TTC549 (cell line): ENCODE measurements around the gene SVOPL.

ENCODE experiments used
- FAIRE-seq: peaks from 2 replicates; lab custom pipeline; 2012; peaks lifted over from hg19 to GRCh38; lab: Jason Lieb, UNC

SVOPL gene

DNA sequence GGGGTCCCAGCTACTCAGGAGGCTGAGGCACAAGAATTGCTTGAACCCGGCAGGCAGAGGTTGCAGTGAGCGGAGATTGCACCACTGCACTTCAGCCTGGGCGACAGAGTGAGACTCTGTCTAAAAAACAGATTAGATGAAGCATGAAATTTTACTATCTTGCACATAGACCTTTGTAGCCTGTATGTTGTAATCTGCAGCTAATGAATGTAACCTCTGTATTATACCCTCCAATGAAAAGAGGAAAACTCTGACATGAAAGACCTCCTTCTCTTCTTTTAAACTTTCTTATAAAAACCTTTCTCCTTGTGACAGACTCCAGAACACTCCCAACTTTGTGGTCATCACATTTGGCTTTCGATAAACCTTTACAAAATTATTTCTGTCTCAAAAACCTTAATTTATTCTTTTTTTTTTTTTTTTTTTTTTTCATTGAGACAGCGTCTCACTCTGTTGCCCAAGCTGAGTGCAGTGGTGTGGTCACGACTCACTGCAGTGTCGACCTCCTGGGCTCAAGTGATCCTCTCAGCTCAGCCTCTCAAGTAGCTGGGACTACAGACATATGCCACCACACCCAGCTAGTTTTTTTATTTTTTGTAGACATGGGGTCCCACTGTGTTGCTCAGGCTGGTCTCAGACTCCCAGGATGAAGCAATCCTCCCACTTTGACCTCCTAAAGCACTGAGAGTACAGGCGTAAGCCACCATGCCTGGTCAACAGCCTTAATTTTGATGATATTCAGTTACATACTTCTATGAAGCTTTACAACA is 97.4 kb downstream of the SVOPL start:
- no peak for FAIRE-seq

DNA sequence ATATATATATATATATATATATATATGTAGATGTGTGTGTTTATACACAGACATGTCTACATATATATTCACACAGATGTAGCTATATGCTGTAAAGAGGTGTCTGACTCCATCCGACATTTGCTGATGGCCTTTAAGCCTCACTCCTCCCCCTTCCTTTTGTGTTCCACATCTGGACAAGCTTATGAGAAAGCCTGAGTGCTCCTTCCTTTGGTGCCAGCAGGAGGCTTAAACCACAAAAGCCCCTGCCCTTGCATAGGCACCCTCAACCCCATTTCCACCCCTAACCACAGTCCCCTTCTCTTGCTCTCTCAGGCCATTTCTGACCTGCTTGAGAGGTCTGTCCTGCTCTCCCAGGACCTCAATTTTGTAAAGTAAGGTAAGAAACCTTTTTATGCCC is 98.7 kb downstream of the SVOPL start:
- FAIRE-seq = no peak

DNA sequence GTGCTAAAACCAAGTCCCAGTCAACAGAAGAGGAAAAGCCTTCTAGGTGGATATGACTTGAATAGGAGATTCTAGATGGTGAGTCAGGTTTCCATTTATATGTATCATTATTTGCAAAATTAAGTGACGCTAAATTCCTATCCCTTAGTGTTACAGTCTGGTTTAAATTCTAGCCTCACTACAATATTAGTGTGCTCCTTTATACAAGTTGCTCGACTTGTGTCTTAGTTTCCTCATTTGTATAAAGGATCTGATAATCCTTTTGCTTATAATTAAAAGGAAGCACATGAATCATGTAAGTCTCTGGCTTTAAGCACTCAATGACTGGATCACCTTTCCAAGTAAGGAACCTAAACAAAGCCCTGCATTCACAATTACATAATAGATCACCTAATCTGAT is 105.7 kb downstream of the SVOPL start:
- no peak for FAIRE-seq

DNA sequence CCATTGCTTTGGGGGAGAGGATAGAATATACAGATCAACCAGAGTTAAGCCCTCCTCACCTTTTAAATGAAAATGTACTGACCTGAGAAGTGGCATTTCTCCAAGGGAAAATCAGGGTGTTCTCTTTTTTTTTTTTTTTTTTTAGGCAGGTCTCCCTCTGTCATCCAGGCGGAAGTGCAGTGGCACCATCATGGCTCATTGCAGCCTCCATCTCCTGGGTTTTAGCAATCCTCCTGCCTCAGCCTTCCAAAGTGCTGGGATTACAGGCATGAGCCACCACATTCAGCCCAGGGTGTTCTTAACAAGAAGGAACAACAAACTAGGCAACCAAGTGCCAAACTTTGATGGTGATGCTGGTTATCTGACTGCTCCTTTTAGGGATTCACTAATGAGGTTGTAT is 111.0 kb downstream of the SVOPL start:
- FAIRE-seq = no peak

DNA sequence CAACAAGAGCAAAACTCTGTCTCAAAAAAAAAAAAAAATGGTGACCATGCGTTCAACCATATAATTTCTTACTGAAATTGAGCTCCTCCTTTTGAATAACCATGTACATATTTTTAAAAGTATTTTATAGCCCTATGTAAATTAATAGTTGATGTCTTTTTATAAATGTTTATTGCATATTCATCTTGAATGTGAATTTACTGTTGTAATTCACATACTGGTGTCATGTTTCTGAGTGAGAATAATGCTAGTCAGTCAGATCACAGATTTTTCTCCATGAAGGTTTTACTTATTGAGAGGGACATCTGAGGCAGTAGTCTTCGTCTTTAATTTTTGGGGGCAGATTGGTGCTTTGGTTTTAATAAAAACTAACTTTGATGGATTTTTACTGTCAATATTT is 112.2 kb downstream of the SVOPL start:
- no peak for FAIRE-seq

DNA sequence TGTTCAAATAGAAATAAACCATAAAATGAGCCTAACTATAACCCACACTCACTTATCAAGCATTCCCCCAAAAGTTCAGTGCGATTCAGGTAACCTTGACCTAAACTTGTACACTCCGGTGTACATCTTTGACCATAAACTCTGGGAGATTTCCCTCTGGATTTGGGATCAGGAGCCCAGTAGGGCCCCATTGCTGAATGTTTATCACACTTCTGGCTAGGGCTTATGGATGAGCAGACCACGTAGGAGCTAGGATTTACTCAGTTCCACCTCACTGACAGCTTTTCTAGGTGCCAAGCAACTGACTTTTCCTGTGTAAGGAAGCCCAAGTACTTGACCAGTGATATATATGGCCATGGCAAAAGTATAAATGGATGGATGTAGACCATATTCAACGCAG is 113.7 kb downstream of the SVOPL start:
- no peak for FAIRE-seq

DNA sequence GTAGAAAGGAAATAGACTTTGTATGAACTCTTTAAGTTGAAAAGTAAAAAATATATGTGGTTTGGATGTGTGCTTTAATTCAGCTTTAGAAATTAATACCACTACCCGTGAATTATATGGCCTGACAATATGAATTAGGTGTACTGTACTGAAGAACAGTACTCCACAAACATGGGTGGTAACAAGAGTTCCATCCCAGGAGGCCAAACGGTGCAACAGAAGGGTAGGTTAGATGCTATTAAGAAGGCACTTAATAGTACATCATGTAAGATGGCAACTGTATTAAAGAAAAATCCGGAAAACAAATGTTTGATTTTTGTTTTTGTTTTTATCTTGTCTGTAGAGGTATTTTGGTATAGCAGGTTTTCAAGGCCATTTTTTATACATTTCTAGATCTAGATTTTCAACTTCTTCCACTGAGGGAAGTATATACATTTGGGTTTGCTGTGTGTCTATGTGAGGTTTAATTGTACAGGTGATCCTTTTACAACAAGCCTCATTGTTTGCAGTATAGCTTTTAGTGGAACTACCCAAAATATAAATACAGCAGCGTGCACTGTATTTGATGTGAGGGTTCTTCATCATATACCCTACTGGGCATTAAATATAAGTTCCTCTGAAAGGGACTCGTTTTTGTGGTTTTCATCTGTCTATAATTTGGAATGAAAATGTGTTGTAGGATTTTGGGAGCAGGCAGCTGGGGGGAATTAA is 115.7 kb downstream of the SVOPL start:
- FAIRE-seq = no peak

DNA sequence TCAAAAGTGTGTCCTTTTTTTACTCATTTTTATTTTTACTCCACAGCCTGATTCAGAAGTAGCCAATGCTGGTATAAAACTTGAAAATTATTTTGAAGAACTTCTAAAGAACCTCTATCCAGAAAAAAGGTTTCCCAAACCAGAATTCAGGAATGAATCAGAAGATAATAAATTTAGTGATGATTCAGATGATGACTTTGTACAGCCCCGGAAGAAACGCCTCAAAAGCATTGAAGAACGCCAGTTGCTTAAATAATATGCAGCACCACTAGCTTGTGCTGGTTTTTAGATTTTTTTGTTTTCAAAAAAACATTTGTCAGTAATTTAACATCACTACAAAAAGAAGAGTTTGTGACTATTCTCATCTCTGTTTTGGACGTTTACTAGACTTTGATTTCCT is 116.5 kb downstream of the SVOPL start:
- no peak for FAIRE-seq

DNA sequence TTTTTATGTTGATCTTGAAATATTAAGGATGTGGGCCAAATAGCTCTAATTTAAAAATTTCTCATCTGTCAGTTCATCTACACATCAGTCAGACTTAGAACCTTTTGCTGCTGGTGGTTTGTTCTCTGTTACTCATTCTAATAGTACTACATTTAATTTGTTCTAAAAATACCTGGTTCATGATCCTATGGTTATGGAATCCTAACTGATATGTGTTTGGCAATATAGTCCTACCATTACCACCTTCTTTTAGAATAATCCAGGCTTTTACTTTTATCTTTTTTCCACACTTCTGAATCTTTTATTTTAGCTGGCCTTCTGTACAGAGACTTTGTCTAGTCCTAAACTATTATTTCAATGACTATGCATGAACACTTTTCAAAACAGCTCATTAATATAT is 116.9 kb downstream of the SVOPL start:
- no peak for FAIRE-seq

DNA sequence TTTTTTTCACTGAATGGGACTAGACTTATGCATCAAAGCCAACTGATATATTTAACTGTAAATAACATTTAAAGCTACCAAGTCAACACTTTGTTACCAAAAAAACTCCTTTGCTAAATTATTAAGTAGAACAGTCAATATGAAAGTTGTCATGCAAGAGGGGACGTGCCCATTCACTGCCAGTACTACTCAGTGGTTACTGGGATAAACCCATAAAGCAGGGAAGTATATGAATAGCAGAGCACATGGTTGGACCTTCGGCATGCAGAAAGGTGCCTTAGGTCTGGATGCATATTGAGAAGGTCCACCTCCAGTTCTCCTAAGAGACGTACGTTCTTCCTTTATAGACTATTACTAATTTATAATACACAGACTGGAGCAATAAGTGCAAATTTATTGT is 120.1 kb downstream of the SVOPL start:
- no peak for FAIRE-seq

DNA sequence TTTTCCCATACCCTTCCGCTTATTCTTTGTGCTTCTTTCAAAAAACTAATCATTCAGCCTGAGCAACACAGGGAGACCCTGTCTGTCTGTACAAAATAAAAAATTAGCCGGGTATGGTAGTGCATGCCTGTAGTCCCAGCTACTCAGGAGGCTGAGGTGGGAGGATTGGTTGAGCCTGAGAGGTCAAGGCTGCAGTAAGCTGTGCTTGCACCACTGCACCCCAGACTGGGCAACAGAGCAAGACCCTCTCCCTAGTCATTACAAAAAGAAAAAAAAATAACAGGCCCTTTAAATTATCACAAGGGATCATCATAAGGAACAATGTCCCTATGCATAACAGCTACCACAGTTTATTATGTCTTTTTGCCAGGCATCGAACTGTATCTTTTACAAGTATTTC is 121.5 kb downstream of the SVOPL start:
- no peak for FAIRE-seq

DNA sequence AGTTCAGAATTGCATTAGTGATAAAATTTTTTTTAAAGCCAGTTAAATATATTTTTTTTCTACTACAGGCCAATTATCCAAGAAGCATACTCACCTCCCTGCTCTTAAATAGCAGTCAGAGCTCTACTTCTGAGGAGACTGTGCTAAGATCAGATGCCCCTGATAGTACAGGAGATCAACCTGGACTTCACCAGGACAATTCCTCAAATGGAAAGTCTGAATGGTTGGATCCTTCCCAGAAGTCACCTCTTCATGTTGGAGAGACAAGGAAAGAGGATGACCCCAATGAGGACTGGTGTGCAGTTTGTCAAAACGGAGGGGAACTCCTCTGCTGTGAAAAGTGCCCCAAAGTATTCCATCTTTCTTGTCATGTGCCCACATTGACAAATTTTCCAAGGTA is 122.0 kb downstream of the SVOPL start:
- no peak for FAIRE-seq

DNA sequence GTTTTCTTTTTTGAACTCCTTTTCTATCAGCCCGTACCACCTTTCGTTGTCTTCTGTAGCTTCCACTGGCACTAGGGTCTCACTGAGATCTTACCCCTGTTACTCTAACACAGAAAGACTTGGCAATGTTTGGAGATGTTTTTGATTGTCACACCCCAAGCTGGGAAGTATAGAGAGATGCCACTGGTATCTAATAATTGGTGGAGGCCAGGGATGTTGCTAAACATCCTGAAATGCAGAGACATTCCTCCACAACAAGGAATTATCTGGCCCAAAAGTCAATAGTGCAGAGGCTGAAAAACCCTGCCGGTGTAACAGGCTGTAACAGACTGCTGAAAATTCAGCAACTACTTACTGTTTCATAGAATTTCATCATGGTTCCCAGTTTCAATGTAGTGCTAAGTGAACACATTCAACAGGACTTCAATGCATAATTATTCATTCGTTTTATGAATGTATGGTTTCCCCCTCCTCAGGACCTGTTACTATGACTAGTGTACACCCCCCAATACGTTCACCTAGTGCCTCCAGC is 125.2 kb downstream of the SVOPL start:
- FAIRE-seq = no peak

DNA sequence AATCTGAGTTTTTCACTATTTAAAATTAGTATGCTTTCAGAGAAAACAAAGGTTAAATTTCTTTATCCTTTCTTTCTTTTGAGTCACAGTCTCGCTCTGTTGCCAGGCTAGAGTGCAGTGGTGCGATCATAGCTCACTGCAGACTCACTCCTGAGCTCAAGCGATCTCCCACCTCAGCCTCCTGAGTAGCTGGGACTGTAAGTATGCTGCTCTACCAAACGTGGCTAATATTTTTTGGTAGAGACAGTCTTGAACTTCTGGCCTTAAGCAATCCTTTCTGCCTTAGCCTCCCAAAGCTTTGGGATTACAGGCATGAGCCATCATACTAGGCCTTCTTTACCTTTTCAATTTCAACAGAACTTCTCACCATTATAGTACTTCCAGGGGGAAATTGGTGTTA is 127.4 kb downstream of the SVOPL start:
- no peak for FAIRE-seq

DNA sequence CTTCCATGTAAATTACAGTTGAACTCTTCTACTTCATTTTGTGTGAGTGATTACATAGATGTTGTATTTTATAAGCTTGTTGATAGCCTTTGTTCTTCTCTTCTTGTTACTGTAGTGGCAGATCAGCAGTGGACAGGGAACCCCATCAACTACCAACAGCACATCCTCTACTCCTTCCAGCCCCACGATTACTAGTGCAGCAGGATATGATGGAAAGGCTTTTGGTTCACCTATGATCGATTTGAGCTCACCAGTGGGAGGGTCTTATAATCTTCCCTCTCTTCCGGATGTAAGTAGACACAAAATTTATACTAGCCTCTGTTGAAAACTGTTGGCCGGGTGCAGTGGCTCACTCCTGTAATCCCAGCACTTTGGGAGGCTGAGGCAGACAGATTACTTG is 130.4 kb downstream of the SVOPL start:
- FAIRE-seq = no peak

DNA sequence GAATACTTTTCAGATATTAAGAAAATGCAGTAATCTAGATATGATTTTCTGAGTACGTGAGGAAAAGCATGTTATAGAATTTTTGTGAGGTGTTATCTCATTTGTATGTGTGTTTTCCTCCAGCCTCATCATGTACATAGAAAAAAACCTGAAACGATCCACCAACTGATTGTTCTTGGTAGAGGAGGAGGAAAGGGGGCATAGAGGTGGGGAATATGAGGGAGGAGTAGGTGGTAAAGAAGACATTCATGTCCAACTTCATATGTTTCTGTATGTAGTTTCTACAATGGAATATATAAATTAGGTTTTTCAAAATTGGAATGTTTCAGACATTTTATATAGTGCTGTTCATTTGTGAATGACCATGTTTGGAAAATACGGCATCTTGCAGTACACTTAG is 131.7 kb downstream of the SVOPL start:
- FAIRE-seq = no peak

DNA sequence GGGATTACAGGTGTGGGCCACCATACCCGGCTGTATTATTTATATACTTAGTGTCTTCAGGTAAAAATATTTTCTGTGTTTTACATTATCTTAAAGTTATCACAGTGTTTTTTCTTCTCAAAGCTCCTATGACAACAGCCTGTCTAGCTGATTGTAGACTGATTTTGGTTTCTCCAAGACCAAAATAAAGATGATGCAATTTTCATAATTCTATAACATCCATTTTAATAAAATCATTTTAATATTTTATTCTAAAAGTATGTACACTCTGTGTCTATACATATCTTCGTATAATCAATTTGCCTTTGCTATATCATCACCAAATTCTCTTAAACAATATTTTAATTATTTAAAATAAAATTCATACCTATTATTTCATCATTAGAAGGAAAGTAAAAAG is 132.5 kb downstream of the SVOPL start:
- no peak for FAIRE-seq

DNA sequence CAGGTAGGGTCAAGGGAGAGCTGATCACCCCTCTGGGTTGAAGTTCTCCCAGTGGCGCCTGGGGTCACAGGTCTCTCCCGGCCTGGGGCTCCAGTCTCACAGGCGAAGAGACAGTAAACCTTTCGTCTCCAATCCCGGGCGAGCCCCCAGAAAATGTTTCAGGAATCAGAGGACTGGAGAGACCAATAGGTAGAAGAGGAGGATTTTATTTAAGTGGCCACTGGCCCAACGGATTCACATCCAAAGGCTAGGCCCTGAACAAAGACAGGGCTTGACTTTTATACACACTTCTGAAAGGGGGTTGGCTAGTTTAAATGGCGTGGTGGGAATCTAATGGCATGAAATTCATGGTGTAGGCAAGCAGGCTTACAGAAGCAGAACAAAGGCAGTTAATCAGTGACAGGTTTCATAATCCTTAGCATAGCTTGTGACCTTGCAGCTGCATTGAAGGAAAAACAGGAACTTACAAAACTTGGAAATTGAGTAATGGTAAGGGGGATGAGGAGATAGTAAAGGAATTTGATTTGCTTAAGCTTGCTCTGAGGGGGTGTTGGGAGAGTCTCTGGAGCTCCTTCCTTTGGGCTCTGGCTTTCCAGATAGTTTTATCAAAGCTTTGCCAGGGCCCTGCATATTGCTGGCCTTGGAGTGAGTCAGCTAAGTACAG is 135.6 kb downstream of the SVOPL start:
- no peak for FAIRE-seq

DNA sequence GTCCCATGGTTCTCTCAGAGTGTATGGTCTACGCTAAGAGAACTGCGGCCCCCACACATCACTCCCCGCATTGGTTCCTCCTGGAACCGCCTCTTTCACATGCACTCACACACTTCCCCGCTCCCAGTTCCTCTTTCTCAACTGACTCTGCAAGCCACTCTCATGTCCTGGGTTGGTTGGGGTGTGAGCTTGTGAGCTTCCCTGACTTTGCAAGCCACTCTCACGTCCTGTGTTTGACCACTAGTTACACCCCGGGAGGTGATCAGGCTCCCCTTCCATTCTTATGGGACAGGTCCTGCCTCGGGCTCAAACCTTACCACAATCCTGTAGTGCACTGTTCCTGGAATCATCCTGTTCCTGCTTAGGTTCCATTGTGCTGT is 136.1 kb downstream of the SVOPL start:
- no peak for FAIRE-seq

DNA sequence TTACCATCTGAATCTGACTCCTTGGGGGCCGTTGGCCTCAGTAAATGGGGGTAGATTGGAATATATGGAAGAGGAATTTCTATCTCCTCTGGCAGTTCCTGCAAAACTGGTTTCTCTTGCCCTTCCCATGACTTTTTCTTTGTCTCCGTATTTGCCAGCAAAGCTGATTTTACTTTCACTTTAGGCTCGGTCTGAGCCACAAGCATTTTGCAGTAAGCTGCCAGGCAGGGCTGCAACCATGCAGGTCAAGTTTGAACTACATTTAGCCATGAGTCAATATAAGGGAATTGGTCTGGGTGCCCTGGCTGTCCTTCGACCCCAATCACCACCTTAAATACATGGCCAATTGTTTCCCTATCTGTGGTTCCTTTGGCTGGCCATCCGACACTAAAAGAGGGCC is 136.8 kb downstream of the SVOPL start:
- no peak for FAIRE-seq

DNA sequence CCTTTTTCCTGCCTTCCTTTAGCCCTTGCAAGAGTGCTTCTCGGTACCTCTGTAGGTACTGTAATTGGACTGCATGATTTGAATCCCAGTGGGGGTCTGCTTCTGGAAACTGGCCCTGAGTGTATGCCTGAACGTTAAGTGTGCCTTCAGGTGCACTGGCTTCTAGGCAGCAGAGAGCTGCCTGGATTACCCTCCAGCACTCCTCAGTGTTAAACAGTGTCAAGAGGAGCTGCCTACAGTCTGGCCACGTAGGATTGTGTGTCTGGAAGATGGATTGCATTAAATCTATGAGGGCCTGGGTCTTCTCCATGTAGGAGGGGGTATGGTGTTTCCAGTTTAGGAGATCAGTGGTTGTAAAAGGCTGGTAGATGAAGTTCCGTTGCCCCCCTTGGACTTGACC is 137.4 kb downstream of the SVOPL start:
- FAIRE-seq = no peak

DNA sequence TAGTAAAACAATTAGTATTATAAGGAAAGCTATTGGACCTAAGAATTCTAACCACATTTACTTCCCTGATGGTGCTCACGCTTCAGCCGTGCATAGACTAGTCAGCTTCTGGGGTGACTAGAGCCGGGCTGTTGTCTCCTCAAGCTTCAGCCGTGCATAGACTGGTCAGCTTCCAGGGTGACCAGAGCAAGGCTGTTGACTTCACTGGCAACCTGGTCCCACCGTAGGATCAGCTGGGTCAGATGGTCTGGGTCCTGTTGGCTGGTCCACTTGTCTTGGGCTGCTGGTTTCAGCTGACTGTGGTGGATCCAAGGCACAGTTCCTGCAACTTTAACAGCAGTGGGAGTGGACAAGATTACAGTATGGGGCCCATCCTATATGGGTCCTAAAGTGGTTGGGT is 141.7 kb downstream of the SVOPL start:
- no peak for FAIRE-seq

DNA sequence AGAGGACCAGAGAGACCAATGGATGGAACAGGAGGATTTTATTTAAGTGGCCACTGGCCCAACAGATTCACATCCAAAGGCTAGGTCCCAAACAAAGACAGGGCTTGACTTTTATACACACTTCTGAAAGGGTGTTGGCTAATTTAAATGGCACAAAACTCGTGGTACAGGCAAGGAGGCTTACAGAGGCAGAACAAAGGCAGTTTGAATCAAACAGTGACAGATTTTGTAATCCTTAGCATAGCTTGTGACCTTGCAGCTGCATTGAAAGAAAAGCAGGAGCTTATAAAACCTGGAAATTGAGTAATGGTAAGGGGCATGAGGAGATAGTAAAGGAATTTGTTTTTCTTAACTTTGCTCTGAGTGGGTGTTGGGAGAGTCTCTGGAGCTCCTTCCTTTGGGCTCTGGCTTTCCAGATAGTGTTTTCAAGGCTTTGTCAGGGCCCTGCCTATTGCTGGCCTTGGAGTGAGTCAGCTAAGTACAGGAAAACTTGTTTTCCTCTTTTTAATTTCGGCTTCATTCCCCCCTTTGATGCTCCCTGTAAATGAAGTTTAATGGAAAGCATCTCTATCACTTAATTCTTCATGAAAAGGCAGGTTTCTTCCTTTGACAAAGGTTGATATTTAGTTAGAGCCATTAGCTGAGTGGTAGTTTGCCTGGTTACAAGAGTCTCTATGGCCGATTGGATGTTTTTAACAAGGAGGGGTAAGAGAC is 144.2 kb downstream of the SVOPL start:
- no peak for FAIRE-seq
